HepG2 (cell line): Measurements from ENCODE around the gene ZBTB22. TPM values are rescaled to one million over a fixed set of nuclear protein-coding genes. Genes with fewer than 3 reads are reported as not detected.
A peak's percentile ranks its signal among the peaks of the same experiment; 100 is the strongest.

Experiments
- AHR ChIP-seq: IDR thresholded peaks from 2 replicates; pipeline ENCODE4 v1.6.1; 2018; ENCODE audit warnings: missing genetic modification reagents, missing compliant biosample characterization
- DPF2 ChIP-seq: sonication (generic); formaldehyde crosslinking; IDR thresholded peaks from 2 replicates; pipeline ENCODE4 v1.4.0; 2020; ENCODE audit warnings: mild to moderate bottlenecking, low read depth, missing genetic modification reagents, borderline replicate concordance
- HIVEP1 ChIP-seq: sonication (generic); formaldehyde crosslinking; IDR thresholded peaks from 2 replicates; pipeline ENCODE4 v1.4.0; 2020; ENCODE audit warnings: mild to moderate bottlenecking, missing genetic modification reagents
- HOXD1 ChIP-seq: sonication (generic); formaldehyde crosslinking; IDR thresholded peaks from 2 replicates; pipeline ENCODE4 v1.5.0; 2020; ENCODE audit warnings: missing genetic modification reagents
- JARID2 ChIP-seq: sonication (generic); formaldehyde crosslinking; IDR thresholded peaks from 2 replicates; pipeline ENCODE4 v1.8.1; 2023; ENCODE audit warnings: missing genetic modification reagents, inconsistent platforms; ENCODE audit not compliant: insufficient replicate concordance
- KDM5B ChIP-seq: sonication (generic); formaldehyde crosslinking; IDR thresholded peaks from 2 replicates; pipeline ENCODE4 v1.4.0; 2020; ENCODE audit warnings: missing genetic modification reagents, mild to moderate bottlenecking, borderline replicate concordance
- MTF2 ChIP-seq: sonication (generic); formaldehyde crosslinking; IDR thresholded peaks from 2 replicates; pipeline ENCODE4 v1.5.0; 2020; ENCODE audit warnings: missing genetic modification reagents, borderline replicate concordance
- NRL ChIP-seq: sonication (generic); formaldehyde crosslinking; IDR thresholded peaks from 2 replicates; pipeline ENCODE4 v1.5.0; 2020; ENCODE audit warnings: missing genetic modification reagents, mild to moderate bottlenecking, moderate library complexity, borderline replicate concordance
- YEATS4 ChIP-seq: sonication (generic); formaldehyde crosslinking; IDR thresholded peaks from 2 replicates; pipeline ENCODE4 v1.4.0; 2020; ENCODE audit warnings: missing genetic modification reagents, borderline replicate concordance
- ZNF225 ChIP-seq: sonication (generic); formaldehyde crosslinking; IDR thresholded peaks from 2 replicates; pipeline ENCODE4 v1.4.0; 2020; ENCODE audit warnings: mild to moderate bottlenecking, missing genetic modification reagents
- ZNF430 ChIP-seq: sonication (generic); formaldehyde crosslinking; IDR thresholded peaks from 2 replicates; pipeline ENCODE4 v1.9.0; 2021; ENCODE audit warnings: mild to moderate bottlenecking, missing genetic modification reagents
- ZNF501 ChIP-seq: sonication (generic); formaldehyde crosslinking; IDR thresholded peaks from 2 replicates; pipeline ENCODE4 v1.5.1; 2020; ENCODE audit warnings: mild to moderate bottlenecking, moderate library complexity, missing genetic modification reagents
- ZNF616 ChIP-seq: sonication (generic); formaldehyde crosslinking; IDR thresholded peaks from 2 replicates; pipeline ENCODE4 v1.5.0; 2020; ENCODE audit warnings: low read depth, mild to moderate bottlenecking, missing genetic modification reagents
- ZNF619 ChIP-seq: sonication (generic); formaldehyde crosslinking; IDR thresholded peaks from 2 replicates; pipeline ENCODE4 v1.4.0; 2020; ENCODE audit warnings: mild to moderate bottlenecking, missing genetic modification reagents
- ZNF660 ChIP-seq: sonication (generic); formaldehyde crosslinking; IDR thresholded peaks from 2 replicates; pipeline ENCODE4 v1.5.1; 2020; ENCODE audit warnings: mild to moderate bottlenecking, low read depth, missing genetic modification reagents, borderline replicate concordance
- ZNF713 ChIP-seq: sonication (generic); formaldehyde crosslinking; IDR thresholded peaks from 2 replicates; pipeline ENCODE4 v1.4.0; 2020; ENCODE audit warnings: mild to moderate bottlenecking, missing genetic modification reagents
- ZNF737 ChIP-seq: sonication (generic); formaldehyde crosslinking; IDR thresholded peaks from 2 replicates; pipeline ENCODE4 v1.5.0; 2020; ENCODE audit warnings: missing genetic modification reagents, mild to moderate bottlenecking, borderline replicate concordance
- ZNF761 ChIP-seq: sonication (generic); formaldehyde crosslinking; conservative IDR thresholded peaks from 2 replicates; pipeline ENCODE4 v1.4.0; 2020; ENCODE audit warnings: mild to moderate bottlenecking, missing genetic modification reagents
- polyA plus RNA-seq, 8 experiments: library from polyadenylated mRNA; depleted of rRNA in 3 of 8; stranded (reverse) in 7 of 8; unstranded in 1 of 8; fragments of >200 nt; fragmentation: Illumina TruSeq in 4 of 8; extraction: Trizol in 4 of 8; gene quantifications; 2 replicates each; pipeline versions ENCODE4 v1.2.1 to v1.2.3, GENCODE V29; 2011 to 2016; ENCODE audit warnings: low read depth in 4 of 8, missing spikeins in 1 of 8, mixed read lengths in 1 of 8; ENCODE audit not compliant: insufficient read depth in 1 of 8
- total RNA-seq, 5 experiments: library from RNA; depleted of rRNA; stranded (reverse); fragments of >200 nt; fragmentation: Illumina TruSeq; extraction: Trizol; gene quantifications; 2 replicates each; pipeline ENCODE4 v1.2.3, GENCODE V29; 2016; ENCODE audit warnings: low read depth in 1 of 5
- TF ChIP-seq, protein P1 (sequence below): sonication (generic); formaldehyde crosslinking; IDR thresholded peaks from 2 replicates; pipeline ENCODE4 v1.4.0; 2020; ENCODE audit warnings: missing genetic modification reagents
- TF ChIP-seq, protein P2 (sequence below): IDR thresholded peaks from 2 replicates; pipeline ENCODE4 v1.6.1; 2016; ENCODE audit warnings: low read depth, missing genetic modification reagents, missing compliant biosample characterization
- TF ChIP-seq, protein P3 (sequence below): IDR thresholded peaks from 2 replicates; pipeline ENCODE4 v1.6.1; 2012; ENCODE audit warnings: low read length, improper control_type of control experiment

Gene ZBTB22
- total and polyA plus RNA-seq, 2 of the 13 experiments (the other 11 are each of a cell fraction or from before 2014, with no cell fraction given): 8.0 to 10.6 TPM

DNA sequence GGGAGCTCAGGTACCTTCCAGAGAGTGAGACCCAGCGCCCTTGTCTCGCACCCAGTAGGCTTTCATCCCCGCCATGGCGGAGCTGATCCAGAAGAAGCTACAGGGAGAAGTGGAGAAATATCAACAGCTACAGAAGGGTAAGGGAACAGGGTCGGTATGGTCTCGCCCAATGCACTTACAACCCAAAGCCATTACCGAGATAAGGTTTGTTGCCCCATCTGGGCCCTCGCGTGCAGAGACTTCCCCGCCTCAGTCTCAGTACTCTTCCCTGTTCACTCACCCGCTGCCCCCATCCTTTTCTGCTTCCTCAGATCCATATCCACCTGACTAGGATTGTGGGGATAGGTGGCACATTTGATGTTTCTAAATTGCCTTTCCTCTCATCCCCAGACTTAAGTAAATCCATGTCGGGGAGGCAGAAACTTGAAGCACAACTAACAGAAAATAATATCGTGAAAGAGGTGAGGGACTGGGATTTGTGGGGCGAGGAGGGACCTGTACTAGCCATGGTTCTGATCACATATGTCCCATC lies 27.7 kb downstream of the ZBTB22 start (continued):
- TF ChIP-seq, protein P1, sequence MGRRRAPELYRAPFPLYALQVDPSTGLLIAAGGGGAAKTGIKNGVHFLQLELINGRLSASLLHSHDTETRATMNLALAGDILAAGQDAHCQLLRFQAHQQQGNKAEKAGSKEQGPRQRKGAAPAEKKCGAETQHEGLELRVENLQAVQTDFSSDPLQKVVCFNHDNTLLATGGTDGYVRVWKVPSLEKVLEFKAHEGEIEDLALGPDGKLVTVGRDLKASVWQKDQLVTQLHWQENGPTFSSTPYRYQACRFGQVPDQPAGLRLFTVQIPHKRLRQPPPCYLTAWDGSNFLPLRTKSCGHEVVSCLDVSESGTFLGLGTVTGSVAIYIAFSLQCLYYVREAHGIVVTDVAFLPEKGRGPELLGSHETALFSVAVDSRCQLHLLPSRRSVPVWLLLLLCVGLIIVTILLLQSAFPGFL (CRISPR knock-in tag): no peak
- TF ChIP-seq YEATS4 (CRISPR knock-in tag) (no peak), MTF2 (CRISPR knock-in tag) (no peak), ZNF660 (CRISPR knock-in tag) (0 out of 2 replicates have a peak, but pooled peaks have one; percentile 52), ZNF225 (no peak), NRL (CRISPR knock-in tag) (no peak), AHR (CRISPR knock-in tag) (no peak), ZNF713 (no peak), JARID2 (no peak), ZNF761 (CRISPR knock-in tag) (no peak), DPF2 (CRISPR knock-in tag) (no peak), HIVEP1 (CRISPR knock-in tag) (0 out of 2 replicates have a peak, but pooled peaks have one; percentile 47), ZNF501 (CRISPR knock-in tag) (no peak), ZNF619 (CRISPR knock-in tag) (peak; percentile 58; the same call in 1 of the 2 replicates), ZNF430 (CRISPR knock-in tag) (0 out of 2 replicates have a peak, but pooled peaks have one; percentile 70), ZNF616 (CRISPR knock-in tag) (no peak), KDM5B (CRISPR knock-in tag) (peak; percentile 58; the same call in 1 of the 2 replicates), HOXD1 (CRISPR knock-in tag) (no peak), ZNF737 (CRISPR knock-in tag) (peak; percentile 82; the same call in 1 of the 2 replicates)
- TF ChIP-seq, protein P2, sequence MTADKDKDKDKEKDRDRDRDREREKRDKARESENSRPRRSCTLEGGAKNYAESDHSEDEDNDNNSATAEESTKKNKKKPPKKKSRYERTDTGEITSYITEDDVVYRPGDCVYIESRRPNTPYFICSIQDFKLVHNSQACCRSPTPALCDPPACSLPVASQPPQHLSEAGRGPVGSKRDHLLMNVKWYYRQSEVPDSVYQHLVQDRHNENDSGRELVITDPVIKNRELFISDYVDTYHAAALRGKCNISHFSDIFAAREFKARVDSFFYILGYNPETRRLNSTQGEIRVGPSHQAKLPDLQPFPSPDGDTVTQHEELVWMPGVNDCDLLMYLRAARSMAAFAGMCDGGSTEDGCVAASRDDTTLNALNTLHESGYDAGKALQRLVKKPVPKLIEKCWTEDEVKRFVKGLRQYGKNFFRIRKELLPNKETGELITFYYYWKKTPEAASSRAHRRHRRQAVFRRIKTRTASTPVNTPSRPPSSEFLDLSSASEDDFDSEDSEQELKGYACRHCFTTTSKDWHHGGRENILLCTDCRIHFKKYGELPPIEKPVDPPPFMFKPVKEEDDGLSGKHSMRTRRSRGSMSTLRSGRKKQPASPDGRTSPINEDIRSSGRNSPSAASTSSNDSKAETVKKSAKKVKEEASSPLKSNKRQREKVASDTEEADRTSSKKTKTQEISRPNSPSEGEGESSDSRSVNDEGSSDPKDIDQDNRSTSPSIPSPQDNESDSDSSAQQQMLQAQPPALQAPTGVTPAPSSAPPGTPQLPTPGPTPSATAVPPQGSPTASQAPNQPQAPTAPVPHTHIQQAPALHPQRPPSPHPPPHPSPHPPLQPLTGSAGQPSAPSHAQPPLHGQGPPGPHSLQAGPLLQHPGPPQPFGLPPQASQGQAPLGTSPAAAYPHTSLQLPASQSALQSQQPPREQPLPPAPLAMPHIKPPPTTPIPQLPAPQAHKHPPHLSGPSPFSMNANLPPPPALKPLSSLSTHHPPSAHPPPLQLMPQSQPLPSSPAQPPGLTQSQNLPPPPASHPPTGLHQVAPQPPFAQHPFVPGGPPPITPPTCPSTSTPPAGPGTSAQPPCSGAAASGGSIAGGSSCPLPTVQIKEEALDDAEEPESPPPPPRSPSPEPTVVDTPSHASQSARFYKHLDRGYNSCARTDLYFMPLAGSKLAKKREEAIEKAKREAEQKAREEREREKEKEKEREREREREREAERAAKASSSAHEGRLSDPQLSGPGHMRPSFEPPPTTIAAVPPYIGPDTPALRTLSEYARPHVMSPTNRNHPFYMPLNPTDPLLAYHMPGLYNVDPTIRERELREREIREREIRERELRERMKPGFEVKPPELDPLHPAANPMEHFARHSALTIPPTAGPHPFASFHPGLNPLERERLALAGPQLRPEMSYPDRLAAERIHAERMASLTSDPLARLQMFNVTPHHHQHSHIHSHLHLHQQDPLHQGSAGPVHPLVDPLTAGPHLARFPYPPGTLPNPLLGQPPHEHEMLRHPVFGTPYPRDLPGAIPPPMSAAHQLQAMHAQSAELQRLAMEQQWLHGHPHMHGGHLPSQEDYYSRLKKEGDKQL: no peak
- TF ChIP-seq, protein P3, sequence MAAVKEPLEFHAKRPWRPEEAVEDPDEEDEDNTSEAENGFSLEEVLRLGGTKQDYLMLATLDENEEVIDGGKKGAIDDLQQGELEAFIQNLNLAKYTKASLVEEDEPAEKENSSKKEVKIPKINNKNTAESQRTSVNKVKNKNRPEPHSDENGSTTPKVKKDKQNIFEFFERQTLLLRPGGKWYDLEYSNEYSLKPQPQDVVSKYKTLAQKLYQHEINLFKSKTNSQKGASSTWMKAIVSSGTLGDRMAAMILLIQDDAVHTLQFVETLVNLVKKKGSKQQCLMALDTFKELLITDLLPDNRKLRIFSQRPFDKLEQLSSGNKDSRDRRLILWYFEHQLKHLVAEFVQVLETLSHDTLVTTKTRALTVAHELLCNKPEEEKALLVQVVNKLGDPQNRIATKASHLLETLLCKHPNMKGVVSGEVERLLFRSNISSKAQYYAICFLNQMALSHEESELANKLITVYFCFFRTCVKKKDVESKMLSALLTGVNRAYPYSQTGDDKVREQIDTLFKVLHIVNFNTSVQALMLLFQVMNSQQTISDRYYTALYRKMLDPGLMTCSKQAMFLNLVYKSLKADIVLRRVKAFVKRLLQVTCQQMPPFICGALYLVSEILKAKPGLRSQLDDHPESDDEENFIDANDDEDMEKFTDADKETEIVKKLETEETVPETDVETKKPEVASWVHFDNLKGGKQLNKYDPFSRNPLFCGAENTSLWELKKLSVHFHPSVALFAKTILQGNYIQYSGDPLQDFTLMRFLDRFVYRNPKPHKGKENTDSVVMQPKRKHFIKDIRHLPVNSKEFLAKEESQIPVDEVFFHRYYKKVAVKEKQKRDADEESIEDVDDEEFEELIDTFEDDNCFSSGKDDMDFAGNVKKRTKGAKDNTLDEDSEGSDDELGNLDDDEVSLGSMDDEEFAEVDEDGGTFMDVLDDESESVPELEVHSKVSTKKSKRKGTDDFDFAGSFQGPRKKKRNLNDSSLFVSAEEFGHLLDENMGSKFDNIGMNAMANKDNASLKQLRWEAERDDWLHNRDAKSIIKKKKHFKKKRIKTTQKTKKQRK: no peak
